Panc1 (cell line): Measurements from ENCODE around the gene GLI1. TPM values are rescaled to one million over a fixed set of nuclear protein-coding genes. Genes with fewer than 3 reads are reported as not detected.

ENCODE experiments used
- ATAC-seq: fragments of 200-7000 bp; cut with Tn5 transposase; 2 replicates; pipeline ENCODE4 v1.9.1; 2020; ENCODE audit warnings: mild to moderate bottlenecking, moderate library complexity
- BruUV-seq: library from RNA; stranded (reverse); fragments of 400-500 nt; replicated peaks from 2 replicates; lab custom pipeline; 2021; lab: Mats Ljungman, UMichigan
- CTCF ChIA-PET: fragments of 300-600 bp; sonication (Branson Sonifier 250); formaldehyde crosslinking; loops from one replicate; lab custom pipeline; 2022; ENCODE audit warnings: antibody characterized with exemption; lab: Charles Lee
- POLR2A ChIA-PET: fragments of 300-600 bp; sonication (Branson Sonifier 250); formaldehyde crosslinking; loops from one replicate; lab custom pipeline; 2022; ENCODE audit warnings: antibody characterized with exemption; lab: Charles Lee
- DNase-seq: peaks from one replicate; pipeline ENCODE4 v3.0.0-alpha.2; 2010; ENCODE audit warnings: low read depth, low spot score
- H3K27ac ChIP-seq: 2 replicates; pipeline ENCODE4 v1.5.1; 2011; ENCODE audit warnings: mild to moderate bottlenecking, low read length, inconsistent platforms
- H3K27me3 ChIP-seq: fragments of 200-500 bp; sonication (Bioruptor generic); 2 replicates; pipeline ENCODE4 v1.6.0; 2014; ENCODE audit warnings: low read length, inconsistent platforms; ENCODE audit not compliant: control insufficient read depth, insufficient read depth
- H3K36me3 ChIP-seq: fragments of 200-500 bp; sonication (Bioruptor generic); 2 replicates; pipeline ENCODE4 v1.5.1; 2014; ENCODE audit warnings: inconsistent platforms, mild to moderate bottlenecking, low read length, moderate library complexity; ENCODE audit not compliant: control insufficient read depth, insufficient read depth
- H3K4me1 ChIP-seq: 2 replicates; pipeline ENCODE4 v1.5.1; 2011; ENCODE audit warnings: inconsistent platforms, mild to moderate bottlenecking, low read length, moderate library complexity; ENCODE audit not compliant: control insufficient read depth, insufficient read depth
- H3K4me3 ChIP-seq, 2 experiments: 2 replicates each; pipeline ENCODE4 v1.5.1; 2011 to 2012; ENCODE audit warnings: low read depth in 2 of 2, low read length in 2 of 2, mild to moderate bottlenecking in 2 of 2, inconsistent platforms in 1 of 2, moderate library complexity in 1 of 2
- H3K9me3 ChIP-seq: fragments of 200-500 bp; sonication (Bioruptor generic); 2 replicates; pipeline ENCODE4 v1.5.1; 2014; ENCODE audit warnings: low read depth, mild to moderate bottlenecking, inconsistent platforms, low read length, moderate library complexity; ENCODE audit not compliant: control insufficient read depth, insufficient read depth
- CTCF ChIP-seq: fragments of 450-650 bp; IDR thresholded peaks from 2 replicates; pipeline ENCODE4 v1.5.1; 2017; ENCODE audit warnings: mild to moderate bottlenecking
- POLR2AphosphoS5 ChIP-seq: IDR thresholded peaks from 2 replicates; pipeline ENCODE4 v1.6.1; 2012; ENCODE audit warnings: mild to moderate bottlenecking, low read depth, low read length, moderate library complexity
- REST ChIP-seq, 2 experiments: IDR thresholded peaks; 2 replicates each; pipeline ENCODE4 v1.6.1; 2011 to 2012; ENCODE audit warnings: low read depth in 2 of 2, control low read depth in 1 of 2, low read length in 1 of 2, mild to moderate bottlenecking in 1 of 2, moderate library complexity in 1 of 2; ENCODE audit not compliant: insufficient read depth in 1 of 2
- SIN3A ChIP-seq: IDR thresholded peaks from 2 replicates; pipeline ENCODE4 v1.6.1; 2012; ENCODE audit warnings: low read depth, mild to moderate bottlenecking, low read length, moderate library complexity, borderline replicate concordance; ENCODE audit not compliant: insufficient read depth
- TCF7L2 ChIP-seq: IDR thresholded peaks from 2 replicates; pipeline ENCODE4 v1.6.1; 2011; ENCODE audit warnings: mild to moderate bottlenecking, low read depth, low read length, inconsistent platforms
- in situ Hi-C: cut with HindIII; loops from 2 replicates; pipeline ENCODE4 v1.10.0; 2016; ENCODE audit warnings: low sequenced_read_pairs, low pct_unique_long_range_greater_than_20kb
- intact Hi-C: fragments of 100-400 bp; cut with micrococcal nuclease; formaldehyde crosslinking; loops from one replicate; pipeline ENCODE4 v1.10.0; 2022; ENCODE audit not compliant: unreplicated experiment
- total RNA-seq: library from RNA; stranded (reverse); gene quantifications from one replicate; pipeline ENCODE4 v1.2.1, GENCODE V29; 2021; ENCODE audit not compliant: unreplicated experiment

GLI1 gene
- total RNA-seq, 1 experiment from 2014 or later = 6.5 TPM

DNA sequence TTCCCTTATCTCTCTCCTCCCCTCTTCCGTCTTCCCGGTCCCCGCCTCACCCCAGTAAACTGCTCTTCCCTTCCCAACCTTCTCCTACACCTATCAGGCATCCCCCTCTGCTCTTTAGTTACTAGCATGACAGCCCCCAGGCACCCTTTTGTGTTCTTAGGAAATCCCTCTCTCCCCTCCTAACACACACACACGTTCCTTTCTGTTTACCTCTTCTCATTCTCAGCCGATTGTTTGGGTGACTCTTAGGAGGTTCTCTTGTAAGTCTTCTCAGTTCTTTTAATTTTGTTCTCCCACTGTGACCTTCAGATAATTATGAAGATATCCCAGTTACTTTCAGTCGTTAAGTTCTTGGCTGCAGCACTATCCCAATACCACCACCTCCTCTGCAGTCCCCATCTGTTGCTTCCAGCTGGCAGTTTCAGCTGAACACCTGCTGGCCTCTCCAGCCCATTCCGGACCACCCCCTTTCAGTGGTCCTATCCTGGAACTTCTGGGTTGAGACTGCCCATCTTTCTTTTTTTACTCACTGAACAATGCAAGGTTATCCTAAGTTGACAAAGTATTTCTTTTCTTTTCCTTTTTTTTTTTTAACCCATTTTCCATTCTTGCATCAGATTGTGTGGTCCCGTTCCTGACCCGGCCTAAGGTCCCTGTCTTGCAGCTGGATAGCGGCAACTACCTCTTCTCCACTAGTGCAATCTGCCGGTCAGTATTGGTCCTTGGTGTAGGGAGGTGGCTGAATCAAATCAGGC lies 29.0 kb downstream of the GLI1 start:
- no peak for DNase-seq
- Histone ChIP-seq H3K36me3 (peaks cover 16% of the 10 kb centered on the region; the same call in 1 of the 2 replicates), H3K4me3 (peak overlapping the region; percentile 95 to 99), H3K9me3 (no peaks in the 10 kb centered on the region), H3K27me3 (no peaks in the 10 kb centered on the region), H3K27ac (peak overlapping the region; percentile 98), H3K4me1 (peaks cover 12% of the 10 kb centered on the region; the same call in 1 of the 2 replicates)
- TF ChIP-seq SIN3A = no peak
- in situ Hi-C loops = no loop called here
- no TSS peak for BruUV-seq
- intact Hi-C loops = no loop called here
- peak; percentile 26 for ATAC-seq
- POLR2A ChIA-PET = interaction anchor here (0.6 kb wide), 1 partner anchor 42 kb away, joined by 3 read pairs; no protein-coding TSS in a partner anchor
- CTCF ChIA-PET = no interaction called here

GRCh38 chr12:57489157-57489641 lies 29.6 kb downstream of the GLI1 start:
- in situ Hi-C loops = no loop called here
- BruUV-seq = no TSS peak
- ATAC-seq = no peak

More at GRCh38 chr12:57489157-57489641, 29.6 kb downstream of the GLI1 start:
- Histone ChIP-seq H3K4me3 (peak overlapping the region; percentile 95 to 99), H3K9me3 (no peaks in the 10 kb centered on the region), H3K27ac (peak overlapping the region; percentile 98), H3K4me1 (peaks cover 12% of the 10 kb centered on the region; the same call in 1 of the 2 replicates), H3K27me3 (no peaks in the 10 kb centered on the region), H3K36me3 (peaks cover 16% of the 10 kb centered on the region; the same call in 1 of the 2 replicates)
- TF ChIP-seq TCF7L2 (no peak), SIN3A (no peak), REST (IDR thresholded peaks at IDR 0.05; ENCODE audit: insufficient read depth in 1 of 2, low read depth in 2 of 2, low read length in 1 of 2) (no peak), POLR2AphosphoS5 (no peak), CTCF (no peak)
- DNase-seq = no peak
- ChIA-PET CTCF (no interaction called here), POLR2A (interaction anchor here (0.6 kb wide), 1 partner anchor 41 kb away, joined by 3 read pairs; no protein-coding TSS in a partner anchor)
- intact Hi-C loops = no loop called here
